ENCODE measurements around the gene MAPK8.

DNA sequence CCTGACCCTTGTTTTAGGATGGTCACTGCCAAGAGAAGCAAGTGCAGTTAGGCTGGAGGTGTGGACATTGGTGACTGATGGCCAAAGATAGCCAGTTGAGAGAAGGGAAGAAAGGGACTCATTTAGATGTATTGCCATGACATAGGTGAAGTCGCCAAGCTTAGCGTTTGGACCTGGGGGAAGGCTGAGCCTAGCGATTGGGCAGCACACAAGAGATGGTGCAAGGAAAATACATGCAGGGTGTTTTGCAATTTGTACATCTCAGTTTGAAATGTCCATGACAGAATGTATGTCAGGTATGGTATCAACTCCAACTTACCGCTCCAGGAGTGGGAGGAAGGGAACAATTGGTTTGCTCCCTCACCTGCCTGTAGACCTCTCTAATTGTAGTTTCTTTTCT is 134.3 kb downstream of the MAPK8 start:
- TF ChIP-seq, protein P1, sequence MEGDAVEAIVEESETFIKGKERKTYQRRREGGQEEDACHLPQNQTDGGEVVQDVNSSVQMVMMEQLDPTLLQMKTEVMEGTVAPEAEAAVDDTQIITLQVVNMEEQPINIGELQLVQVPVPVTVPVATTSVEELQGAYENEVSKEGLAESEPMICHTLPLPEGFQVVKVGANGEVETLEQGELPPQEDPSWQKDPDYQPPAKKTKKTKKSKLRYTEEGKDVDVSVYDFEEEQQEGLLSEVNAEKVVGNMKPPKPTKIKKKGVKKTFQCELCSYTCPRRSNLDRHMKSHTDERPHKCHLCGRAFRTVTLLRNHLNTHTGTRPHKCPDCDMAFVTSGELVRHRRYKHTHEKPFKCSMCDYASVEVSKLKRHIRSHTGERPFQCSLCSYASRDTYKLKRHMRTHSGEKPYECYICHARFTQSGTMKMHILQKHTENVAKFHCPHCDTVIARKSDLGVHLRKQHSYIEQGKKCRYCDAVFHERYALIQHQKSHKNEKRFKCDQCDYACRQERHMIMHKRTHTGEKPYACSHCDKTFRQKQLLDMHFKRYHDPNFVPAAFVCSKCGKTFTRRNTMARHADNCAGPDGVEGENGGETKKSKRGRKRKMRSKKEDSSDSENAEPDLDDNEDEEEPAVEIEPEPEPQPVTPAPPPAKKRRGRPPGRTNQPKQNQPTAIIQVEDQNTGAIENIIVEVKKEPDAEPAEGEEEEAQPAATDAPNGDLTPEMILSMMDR (IDR thresholded peaks at IDR 0.05) = no peak
- no peak for TF ChIP-seq POLR2A (IDR thresholded peaks at IDR 0.05)
